ENCODE measurements around the gene DCTN2. TPM values are rescaled to one million over a fixed set of nuclear protein-coding genes. Genes with fewer than 3 reads are reported as not detected.

The DCTN2 gene
- total RNA-seq, 1 experiment from 2014 or later = 129 TPM

DNA sequence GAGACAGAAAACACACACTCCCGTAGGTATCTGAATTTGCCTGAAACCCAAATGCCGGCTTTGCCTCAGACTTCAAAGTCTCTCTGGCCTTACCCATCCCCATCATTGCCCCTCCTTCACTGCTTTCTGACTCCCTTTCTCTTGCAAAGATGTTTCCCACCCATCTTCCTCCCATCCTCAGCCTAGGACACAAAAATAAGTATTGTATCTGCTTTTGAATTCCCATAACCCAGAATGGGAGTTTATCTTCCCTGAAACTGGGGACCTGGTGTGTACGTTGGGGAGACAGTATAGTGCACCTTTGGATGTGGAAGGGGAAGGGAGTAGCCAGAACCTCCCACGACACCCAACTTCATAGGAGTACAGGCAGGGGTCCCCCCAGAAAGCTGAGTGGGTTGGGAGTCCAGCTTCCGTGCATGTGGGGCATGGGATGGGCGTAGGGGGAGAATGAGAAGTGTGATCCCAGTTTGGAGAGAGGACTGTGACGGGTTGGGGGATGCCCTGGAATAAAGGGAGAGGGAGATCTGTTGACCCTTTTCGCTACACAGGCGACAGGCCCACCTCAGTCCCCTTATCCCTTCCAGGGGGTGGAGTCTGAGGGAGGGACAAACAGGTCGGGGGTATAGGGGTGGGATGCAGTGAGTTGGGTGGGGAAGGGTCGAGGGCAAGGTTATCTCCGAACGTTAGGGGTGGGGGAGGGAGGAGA lies 2.4 kb upstream of the DCTN2 start:
- POLR2A ChIA-PET (ENCODE audit: low non-redundant PET) = no interaction called here
- BruUV-seq (replicated peaks) = no TSS peak
- CTCF ChIA-PET = no interaction called here
- Histone ChIP-seq H3K9me3 (ENCODE audit: low read depth, low read length, poor library complexity, severe bottlenecking) (no peaks in the 10 kb centered on the region), H3K4me3 (ENCODE audit: low read depth, low read length, poor library complexity, severe bottlenecking) (peak overlapping the region; percentile 57), H3K27ac (ENCODE audit: low read depth, low read length, poor library complexity, severe bottlenecking) (no peak overlapping the region), H3K27me3 (replicated peaks; ENCODE audit: insufficient read depth, low read depth, low read length, poor library complexity) (no peaks in the 10 kb centered on the region), H3K4me1 (ENCODE audit: insufficient read depth, low read length, poor library complexity, severe bottlenecking) (peaks cover 24% of the 10 kb centered on the region), H3K36me3 (ENCODE audit: insufficient read depth, low read length, poor library complexity, severe bottlenecking) (no peaks in the 10 kb centered on the region)
- TF ChIP-seq CTCF (conservative IDR thresholded peaks at IDR 0.05; ENCODE audit: low read depth, low read length) = no peak
- TF ChIP-seq EZH2 (IDR thresholded peaks at IDR 0.05; ENCODE audit: borderline replicate concordance, low read depth, low read length, poor library complexity, severe bottlenecking) = no peak
- no peak for DNase-seq (ENCODE audit: low spot score)
- intact Hi-C loops (cut with micrococcal nuclease; ENCODE audit: unreplicated experiment) = no loop called here

DNA sequence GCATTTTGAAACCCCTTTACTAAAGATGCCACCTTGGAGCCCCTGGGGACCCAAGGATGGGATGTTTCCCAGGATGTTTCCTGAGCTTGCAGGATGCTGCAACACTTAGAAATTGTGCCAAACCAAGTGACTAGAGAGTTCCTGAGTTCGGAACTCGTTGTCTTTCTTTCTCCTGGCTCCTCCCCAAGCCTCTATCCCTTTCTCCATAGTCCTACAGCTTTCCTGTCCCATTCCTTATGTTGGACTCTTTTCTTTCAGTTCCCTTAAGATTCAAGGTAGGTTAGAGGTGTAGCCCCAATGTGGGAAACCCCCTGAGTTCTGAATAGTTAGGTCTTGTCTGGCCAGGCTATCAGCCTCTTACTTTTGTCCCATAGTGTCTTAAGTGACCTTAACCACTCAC lies 1.5 kb upstream of the DCTN2 start:
- Histone ChIP-seq H3K4me3 (ENCODE audit: low read depth, low read length, poor library complexity, severe bottlenecking) (no peak overlapping the region), H3K36me3 (ENCODE audit: insufficient read depth, low read length, poor library complexity, severe bottlenecking) (no peaks in the 10 kb centered on the region), H3K27ac (ENCODE audit: low read depth, low read length, poor library complexity, severe bottlenecking) (no peak overlapping the region), H3K27me3 (replicated peaks; ENCODE audit: insufficient read depth, low read depth, low read length, poor library complexity) (no peaks in the 10 kb centered on the region), H3K9me3 (ENCODE audit: low read depth, low read length, poor library complexity, severe bottlenecking) (no peaks in the 10 kb centered on the region), H3K4me1 (ENCODE audit: insufficient read depth, low read length, poor library complexity, severe bottlenecking) (peaks cover 19% of the 10 kb centered on the region)
- no peak for DNase-seq (ENCODE audit: low spot score)
- CTCF ChIA-PET = no interaction called here
- POLR2A ChIA-PET (ENCODE audit: low non-redundant PET) = no interaction called here
- BruUV-seq (replicated peaks) = no TSS peak
- TF ChIP-seq CTCF (conservative IDR thresholded peaks at IDR 0.05; ENCODE audit: low read depth, low read length) (no peak), EZH2 (IDR thresholded peaks at IDR 0.05; ENCODE audit: borderline replicate concordance, low read depth, low read length, poor library complexity, severe bottlenecking) (no peak)
- intact Hi-C loops (cut with micrococcal nuclease; ENCODE audit: unreplicated experiment) = no loop called here

DNA sequence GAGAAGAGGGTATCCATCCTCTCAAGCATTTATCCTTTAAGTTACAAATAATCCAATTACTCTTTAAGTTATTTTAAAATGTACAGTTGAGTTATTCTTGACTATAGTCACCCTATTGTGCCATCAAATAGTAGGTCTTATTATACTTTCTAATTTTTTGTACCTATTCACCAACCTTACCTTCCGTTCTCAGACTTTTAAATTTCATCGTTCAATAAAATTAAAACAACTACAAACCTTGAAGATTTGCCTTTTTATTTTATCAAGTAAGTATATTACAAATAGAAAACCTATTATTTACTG lies 972 bp upstream of the DCTN2 start:
- no peak for TF ChIP-seq EZH2 (IDR thresholded peaks at IDR 0.05; ENCODE audit: borderline replicate concordance, low read depth, low read length, poor library complexity, severe bottlenecking)
- no peak for TF ChIP-seq CTCF (conservative IDR thresholded peaks at IDR 0.05; ENCODE audit: low read depth, low read length)
- Histone ChIP-seq H3K9me3 (ENCODE audit: low read depth, low read length, poor library complexity, severe bottlenecking) (no peaks in the 10 kb centered on the region), H3K36me3 (ENCODE audit: insufficient read depth, low read length, poor library complexity, severe bottlenecking) (no peaks in the 10 kb centered on the region), H3K4me3 (ENCODE audit: low read depth, low read length, poor library complexity, severe bottlenecking) (no peak overlapping the region), H3K27ac (ENCODE audit: low read depth, low read length, poor library complexity, severe bottlenecking) (no peak overlapping the region), H3K27me3 (replicated peaks; ENCODE audit: insufficient read depth, low read depth, low read length, poor library complexity) (no peaks in the 10 kb centered on the region), H3K4me1 (ENCODE audit: insufficient read depth, low read length, poor library complexity, severe bottlenecking) (peaks cover 14% of the 10 kb centered on the region)
- DNase-seq (ENCODE audit: low spot score) = no peak
- ChIA-PET POLR2A (ENCODE audit: low non-redundant PET) (no interaction called here), CTCF (no interaction called here)
- intact Hi-C loops (cut with micrococcal nuclease; ENCODE audit: unreplicated experiment) = no loop called here
- no TSS peak for BruUV-seq (replicated peaks)

All from A673 (cell line).